HG03135 (cell line): ENCODE results near the gene MAPKAP1.

ENCODE experiments used
- ATAC-seq: cut with Tn5 transposase; IDR thresholded peaks from one replicate; pipeline ENCODE4 v1.9.1; 2021; ENCODE audit warnings: mild to moderate bottlenecking, moderate library complexity; ENCODE audit not compliant: unreplicated experiment

MAPKAP1 gene

GRCh38 chr9:125436613-125437443 is 270.2 kb downstream of the MAPKAP1 start:
- no peak for ATAC-seq

GRCh38 chr9:125435776-125436612 is 271.0 kb downstream of the MAPKAP1 start:
- ATAC-seq = no peak

- ATAC-seq = no peak
These were observed 271.8 kb downstream of the MAPKAP1 start for GRCh38 chr9:125434986-125435775.

GRCh38 chr9:125433461-125434011 is 273.5 kb downstream of the MAPKAP1 start:
- no peak for ATAC-seq

- ATAC-seq = no peak
These were observed 274.2 kb downstream of the MAPKAP1 start for GRCh38 chr9:125432715-125433385.

GRCh38 chr9:125431741-125432271 is 275.2 kb downstream of the MAPKAP1 start:
- no peak for ATAC-seq

GRCh38 chr9:125431012-125431305 is 276.0 kb downstream of the MAPKAP1 start:
- no peak for ATAC-seq

GRCh38 chr9:125430161-125431011 is 276.6 kb downstream of the MAPKAP1 start:
- no peak for ATAC-seq

- no peak for ATAC-seq
These were observed 277.4 kb downstream of the MAPKAP1 start for GRCh38 chr9:125429476-125430160.

GRCh38 chr9:125428902-125429467 is 278.0 kb downstream of the MAPKAP1 start:
- no peak for ATAC-seq

GRCh38 chr9:125428060-125428901 is 278.7 kb downstream of the MAPKAP1 start:
- ATAC-seq = no peak

- ATAC-seq = no peak
These were observed 279.5 kb downstream of the MAPKAP1 start for GRCh38 chr9:125427556-125427955.

- ATAC-seq = no peak
These were observed 280.1 kb downstream of the MAPKAP1 start for GRCh38 chr9:125426926-125427325.

- ATAC-seq = no peak
These were observed 281.0 kb downstream of the MAPKAP1 start for GRCh38 chr9:125425901-125426515.

- no peak for ATAC-seq
These were observed 281.7 kb downstream of the MAPKAP1 start for GRCh38 chr9:125425170-125425897.

- no peak for ATAC-seq
These were observed 283.0 kb downstream of the MAPKAP1 start for GRCh38 chr9:125423964-125424363.
